ENCODE measurements around the gene CAMK1D.

- TF ChIP-seq POLR2A (IDR thresholded peaks at IDR 0.05; ENCODE audit: low read depth, low read length) (no peak), SIN3A (IDR thresholded peaks at IDR 0.05; ENCODE audit: low read depth, low read length) (no peak), EZH2 (IDR thresholded peaks at IDR 0.05; ENCODE audit: borderline replicate concordance, control insufficient read depth, low read depth, low read length) (no peak), USF2 (IDR thresholded peaks at IDR 0.05; ENCODE audit: borderline replicate concordance, low read depth, low read length) (no peak), BHLHE40 (IDR thresholded peaks at IDR 0.05; ENCODE audit: borderline replicate concordance in 1 of 2, low read depth in 2 of 2, low read length in 1 of 2) (no peak), YBX1 (IDR thresholded peaks at IDR 0.05) (no peak), SRF (IDR thresholded peaks at IDR 0.05; ENCODE audit: low read depth in 2 of 2, low read length in 2 of 2) (no peak), CTCF (IDR thresholded peaks at IDR 0.05 in 2 of 3, conservative IDR thresholded peaks at IDR 0.05 in 1 of 3; ENCODE audit: control insufficient read depth in 2 of 3, extremely low read depth in 1 of 3, insufficient read depth in 1 of 3, low read depth in 3 of 3, low read length in 3 of 3) (no peak), SP1 (IDR thresholded peaks at IDR 0.05; ENCODE audit: low read depth, low read length) (no peak), JUND (IDR thresholded peaks at IDR 0.05; ENCODE audit: low read depth, low read length) (no peak)
Observed at GRCh38 chr10:12781976-12782375, 432.6 kb downstream of the CAMK1D start.

Measured in GM12878 (cell line).